WERI-Rb-1 (cell line): ENCODE measurements around the gene ASPSCR1.

Source experiments
- DNase-seq: peaks from one replicate; pipeline ENCODE4 v3.0.0-alpha.2; 2020
- H3K27ac ChIP-seq: fragments of 250-450 bp; sonication (Bioruptor Pico); 2 replicates; pipeline ENCODE4 v1.5.1; 2020; ENCODE audit warnings: mild to moderate bottlenecking, moderate library complexity
- H3K27me3 ChIP-seq: fragments of 250-450 bp; sonication (Bioruptor Pico); 2 replicates; pipeline ENCODE4 v1.5.1; 2021; ENCODE audit warnings: mild to moderate bottlenecking, low read depth, moderate library complexity; ENCODE audit not compliant: insufficient read depth, severe bottlenecking
- H3K36me3 ChIP-seq: fragments of 250-450 bp; sonication (Bioruptor Pico); 2 replicates; pipeline ENCODE4 v1.5.1; 2020; ENCODE audit warnings: mild to moderate bottlenecking, moderate library complexity
- H3K4me3 ChIP-seq: 2 replicates; pipeline ENCODE4 v1.5.1; 2011; ENCODE audit warnings: low read depth, mild to moderate bottlenecking, control low read depth, low read length
- H3K9me3 ChIP-seq: fragments of 250-450 bp; sonication (Bioruptor Pico); 2 replicates; pipeline ENCODE4 v1.5.1; 2021; ENCODE audit warnings: mild to moderate bottlenecking, moderate library complexity; ENCODE audit not compliant: severe bottlenecking
- CTCF ChIP-seq: IDR thresholded peaks from 2 replicates; pipeline ENCODE4 v1.5.1; 2011; ENCODE audit warnings: low read depth, mild to moderate bottlenecking, control low read depth, inconsistent platforms, low read length

ASPSCR1 gene

GRCh38 chr17:81984773-81985410, 7.5 kb downstream of the ASPSCR1 start:
- H3K27ac ChIP-seq = no peak overlapping the region
- TF ChIP-seq CTCF = no peak
- H3K4me3 ChIP-seq = no peak overlapping the region
- H3K27me3 ChIP-seq = no peaks in the 10 kb centered on the region
- no peaks in the 10 kb centered on the region for H3K9me3 ChIP-seq
- peaks cover 72% of the 10 kb centered on the region for H3K36me3 ChIP-seq
- DNase-seq = peak; percentile 8

GRCh38 chr17:81986606-81987005, 9.2 kb downstream of the ASPSCR1 start:
- no peaks in the 10 kb centered on the region for H3K27me3 ChIP-seq
- H3K4me3 ChIP-seq = no peak overlapping the region
- peak; percentile 6 for DNase-seq
- no peak overlapping the region for H3K27ac ChIP-seq
- no peak for TF ChIP-seq CTCF
- H3K9me3 ChIP-seq = no peaks in the 10 kb centered on the region
- H3K36me3 ChIP-seq = peaks cover 72% of the 10 kb centered on the region

- H3K4me3 ChIP-seq = no peak overlapping the region
- no peak overlapping the region for H3K27ac ChIP-seq
- H3K36me3 ChIP-seq = peaks cover 67% of the 10 kb centered on the region
- peak; percentile 10 for DNase-seq
- no peaks in the 10 kb centered on the region for H3K9me3 ChIP-seq
- H3K27me3 ChIP-seq = no peaks in the 10 kb centered on the region
- TF ChIP-seq CTCF = no peak
Observed at GRCh38 chr17:81987161-81987770, 9.8 kb downstream of the ASPSCR1 start.

- DNase-seq = peak; percentile 5
- Histone ChIP-seq H3K27ac (no peak overlapping the region), H3K4me3 (no peak overlapping the region)
Observed at GRCh38 chr17:81990836-81991683, 13.6 kb downstream of the ASPSCR1 start.

GRCh38 chr17:81991684-81992305, 14.4 kb downstream of the ASPSCR1 start:
- peak; percentile 10 for DNase-seq
- no peak overlapping the region for H3K27ac ChIP-seq
- H3K36me3 ChIP-seq = peaks cover 63% of the 10 kb centered on the region
- TF ChIP-seq CTCF = no peak
- no peaks in the 10 kb centered on the region for H3K27me3 ChIP-seq
- no peak overlapping the region for H3K4me3 ChIP-seq
- no peaks in the 10 kb centered on the region for H3K9me3 ChIP-seq

More at GRCh38 chr17:81990836-81991683, 13.6 kb downstream of the ASPSCR1 start:
- Histone ChIP-seq H3K27me3 (no peaks in the 10 kb centered on the region), H3K36me3 (peaks cover 64% of the 10 kb centered on the region), H3K9me3 (no peaks in the 10 kb centered on the region)
- no peak for TF ChIP-seq CTCF
